Vagina (tissue), 2 donors: ENCODE results near the gene TTC8.

Experiments used
- POLR2A ChIP-seq, 2 donors: fragments of 450-650 bp; IDR thresholded peaks; one replicate each; pipeline ENCODE4 v1.6.1; 2017; ENCODE audit warnings: antibody characterized with exemption in 2 of 2, mild to moderate bottlenecking in 2 of 2, moderate library complexity in 2 of 2
- TF ChIP-seq, protein P1 (sequence below), 3 experiments: fragments of 450-650 bp in 2 of 3; fragments of 200-600 bp in 1 of 3; sonication (generic) in 1 of 3; IDR thresholded peaks; one replicate each; pipeline ENCODE4 v1.5.1; 2017 to 2019; ENCODE audit warnings: antibody characterized with exemption in 3 of 3, mild to moderate bottlenecking in 2 of 3, moderate library complexity in 2 of 3

- TF ChIP-seq, protein P1, sequence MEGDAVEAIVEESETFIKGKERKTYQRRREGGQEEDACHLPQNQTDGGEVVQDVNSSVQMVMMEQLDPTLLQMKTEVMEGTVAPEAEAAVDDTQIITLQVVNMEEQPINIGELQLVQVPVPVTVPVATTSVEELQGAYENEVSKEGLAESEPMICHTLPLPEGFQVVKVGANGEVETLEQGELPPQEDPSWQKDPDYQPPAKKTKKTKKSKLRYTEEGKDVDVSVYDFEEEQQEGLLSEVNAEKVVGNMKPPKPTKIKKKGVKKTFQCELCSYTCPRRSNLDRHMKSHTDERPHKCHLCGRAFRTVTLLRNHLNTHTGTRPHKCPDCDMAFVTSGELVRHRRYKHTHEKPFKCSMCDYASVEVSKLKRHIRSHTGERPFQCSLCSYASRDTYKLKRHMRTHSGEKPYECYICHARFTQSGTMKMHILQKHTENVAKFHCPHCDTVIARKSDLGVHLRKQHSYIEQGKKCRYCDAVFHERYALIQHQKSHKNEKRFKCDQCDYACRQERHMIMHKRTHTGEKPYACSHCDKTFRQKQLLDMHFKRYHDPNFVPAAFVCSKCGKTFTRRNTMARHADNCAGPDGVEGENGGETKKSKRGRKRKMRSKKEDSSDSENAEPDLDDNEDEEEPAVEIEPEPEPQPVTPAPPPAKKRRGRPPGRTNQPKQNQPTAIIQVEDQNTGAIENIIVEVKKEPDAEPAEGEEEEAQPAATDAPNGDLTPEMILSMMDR (IDR thresholded peaks at IDR 0.05), result no peak
- no peak for TF ChIP-seq POLR2A (IDR thresholded peaks at IDR 0.05)
Observed at GRCh38 chr14:88853129-88853528, 28.7 kb downstream of the TTC8 start.
